ENCODE results near the gene COL18A1. TPM values are rescaled to one million over a fixed set of nuclear protein-coding genes. Genes with fewer than 3 reads are reported as not detected.

COL18A1 gene
- total RNA-seq, 4 donors from 2014 or later, result 19.3 to 121 (median 23.3) TPM

GRCh38 chr21:45521241-45521640 is 116.3 kb downstream of the COL18A1 start:
- Histone ChIP-seq H3K27me3 (no peaks in the 10 kb centered on the region), H3K36me3 (peaks cover 0 to 14% (median 0%) of the 10 kb centered on the region in 4 donors), H3K4me1 (peaks cover 0 to 10% (median 7%) of the 10 kb centered on the region in 4 donors), H3K27ac (no peak overlapping the region), H3K4me3 (no peak overlapping the region), H3K9me3 (peaks cover 23 to 24% of the 10 kb centered on the region in 2 donors)
- in situ Hi-C loops (cut with MboI; ENCODE audit: low pct_ligation_motif_present in 1 of 4, low pct_unique_long_range_greater_than_20kb in 1 of 4, low sequenced_read_pairs in 3 of 4) (no loop called here), intact Hi-C loops (cut with DNase I; ENCODE audit: low total_unique reads) (no loop called here)
- DNase-seq, result no peak
- WGBS, 2 donors (ENCODE audit: low coverage in 1 of 2), result 99 to 100% methylated on average over 2 of the region's 2 CpGs
- TF ChIP-seq POLR2AphosphoS5 (IDR thresholded peaks at IDR 0.05) (no peak), POLR2A (IDR thresholded peaks at IDR 0.05) (no peak), CTCF (IDR thresholded peaks at IDR 0.05) (no peak), EP300 (IDR thresholded peaks at IDR 0.05; ENCODE audit: low read depth) (no peak)

GRCh38 chr21:45522381-45522780 is 117.4 kb downstream of the COL18A1 start:
- 97% methylated on average over 6 of the region's 6 CpGs for WGBS, 2 donors (ENCODE audit: low coverage in 1 of 2)
- no peak for TF ChIP-seq POLR2AphosphoS5 (IDR thresholded peaks at IDR 0.05)
- TF ChIP-seq CTCF (IDR thresholded peaks at IDR 0.05), result no peak
- no peak for TF ChIP-seq EP300 (IDR thresholded peaks at IDR 0.05; ENCODE audit: low read depth)
- no peak for TF ChIP-seq POLR2A (IDR thresholded peaks at IDR 0.05)
- no peak overlapping the region for H3K27ac ChIP-seq
- H3K9me3 ChIP-seq, result peaks cover 23 to 24% of the 10 kb centered on the region in 2 donors
- peaks cover 0 to 10% (median 7%) of the 10 kb centered on the region in 4 donors for H3K4me1 ChIP-seq
- DNase-seq, result peak; percentile 4
- in situ Hi-C loops (cut with MboI; ENCODE audit: low pct_ligation_motif_present in 1 of 4, low pct_unique_long_range_greater_than_20kb in 1 of 4, low sequenced_read_pairs in 3 of 4), result no loop called here
- H3K4me3 ChIP-seq, result no peak overlapping the region
- H3K27me3 ChIP-seq, result no peaks in the 10 kb centered on the region
- peaks cover 0 to 14% (median 0%) of the 10 kb centered on the region in 4 donors for H3K36me3 ChIP-seq
- intact Hi-C loops (cut with DNase I; ENCODE audit: low total_unique reads), result no loop called here

GRCh38 chr21:45522986-45523385 is 118.0 kb downstream of the COL18A1 start:
- H3K4me3 ChIP-seq, result no peak overlapping the region
- TF ChIP-seq EP300 (IDR thresholded peaks at IDR 0.05; ENCODE audit: low read depth) (no peak), POLR2AphosphoS5 (IDR thresholded peaks at IDR 0.05) (no peak), CTCF (IDR thresholded peaks at IDR 0.05) (no peak), POLR2A (IDR thresholded peaks at IDR 0.05) (no peak)
- in situ Hi-C loops (cut with MboI; ENCODE audit: low pct_ligation_motif_present in 1 of 4, low pct_unique_long_range_greater_than_20kb in 1 of 4, low sequenced_read_pairs in 3 of 4) (no loop called here), intact Hi-C loops (cut with DNase I; ENCODE audit: low total_unique reads) (no loop called here)
- no peak overlapping the region for H3K27ac ChIP-seq
- DNase-seq, result peak; percentile 1
- peaks cover 23 to 24% of the 10 kb centered on the region in 2 donors for H3K9me3 ChIP-seq
- H3K27me3 ChIP-seq, result no peaks in the 10 kb centered on the region
- H3K36me3 ChIP-seq, result peaks cover 0 to 14% (median 0%) of the 10 kb centered on the region in 4 donors
- 99 to 100% methylated on average over 3 to 6 of the region's 6 CpGs for WGBS, 2 donors (ENCODE audit: low coverage in 1 of 2)
- peaks cover 0 to 10% (median 7%) of the 10 kb centered on the region in 4 donors for H3K4me1 ChIP-seq

GRCh38 chr21:45523411-45524101 is 118.6 kb downstream of the COL18A1 start:
- no peak overlapping the region for H3K27ac ChIP-seq
- no peak overlapping the region for H3K4me3 ChIP-seq
- intact Hi-C loops (cut with DNase I; ENCODE audit: low total_unique reads) (no loop called here), in situ Hi-C loops (cut with MboI; ENCODE audit: low pct_ligation_motif_present in 1 of 4, low pct_unique_long_range_greater_than_20kb in 1 of 4, low sequenced_read_pairs in 3 of 4) (no loop called here)
- no peaks in the 10 kb centered on the region for H3K27me3 ChIP-seq
- TF ChIP-seq EP300 (IDR thresholded peaks at IDR 0.05; ENCODE audit: low read depth) (no peak), CTCF (IDR thresholded peaks at IDR 0.05) (no peak), POLR2AphosphoS5 (IDR thresholded peaks at IDR 0.05) (no peak), POLR2A (IDR thresholded peaks at IDR 0.05) (no peak)
- 89% methylated on average over 16 of the region's 16 CpGs; no CpG with 5 or more reads in 1 of the 2 donors for WGBS, 2 donors (ENCODE audit: low coverage in 1 of 2)
- peaks cover 0 to 10% (median 7%) of the 10 kb centered on the region in 4 donors for H3K4me1 ChIP-seq
- peak; percentile 6 for DNase-seq
- peaks cover 19 to 21% of the 10 kb centered on the region in 2 donors for H3K9me3 ChIP-seq
- H3K36me3 ChIP-seq, result peaks cover 0 to 14% (median 0%) of the 10 kb centered on the region in 4 donors

All from transverse colon (tissue), 4 donors.